ENCODE measurements around the gene IFI27L1. TPM values are rescaled to one million over a fixed set of nuclear protein-coding genes. Genes with fewer than 3 reads are reported as not detected.

Gene IFI27L1
- total and polyA plus RNA-seq, 2 of the 13 experiments (the other 11 are each of a cell fraction or from before 2014, with no cell fraction given) = 11.9 to 19.0 TPM

DNA sequence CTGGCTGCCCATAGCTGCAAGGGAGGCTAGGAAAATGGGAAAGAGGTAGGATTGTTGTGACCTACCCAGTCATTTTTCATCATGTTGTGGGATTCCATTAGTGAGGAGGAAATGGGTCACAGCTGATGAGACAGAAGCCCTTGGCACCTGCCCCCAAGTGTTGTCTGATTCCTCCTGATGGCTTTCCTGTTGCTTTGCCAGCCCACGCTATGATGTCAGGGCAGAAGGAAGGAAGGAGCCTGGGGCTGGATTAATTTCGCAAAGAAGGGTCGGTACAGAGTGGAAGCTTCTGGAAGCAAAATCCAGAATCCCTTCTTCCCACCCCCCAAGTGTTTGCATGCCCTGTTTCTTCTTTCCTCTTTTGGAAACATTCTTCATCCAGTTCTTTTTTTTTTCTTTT lies 46.2 kb upstream of the IFI27L1 start:
- Histone ChIP-seq H3K9me3 (ENCODE audit: low read length) (no peaks in the 10 kb centered on the region), H3K27me3 (ENCODE audit: control insufficient read depth in 1 of 2, insufficient read depth in 2 of 2, low read length in 2 of 2) (no peaks in the 10 kb centered on the region), H3K9ac (ENCODE audit: insufficient read depth, low read depth, low read length) (no peak overlapping the region), H3K27ac (ENCODE audit: extremely low read length, insufficient read depth, low read length) (no peak overlapping the region), H3K79me2 (ENCODE audit: insufficient read depth, low read length) (no peaks in the 10 kb centered on the region), H3K36me3 (replicated peaks in 1 of 2; ENCODE audit: control insufficient read depth in 1 of 2, insufficient read depth in 2 of 2, low read length in 2 of 2) (peaks cover 0 to 3% of the 10 kb centered on the region in 2 experiments; a peak in 1 of 5 replicates), H3K4me1 (ENCODE audit: insufficient read depth, low read length) (peaks cover 27% of the 10 kb centered on the region), H3K4me2 (ENCODE audit: low read depth, low read length) (no peak overlapping the region), H4K20me1 (ENCODE audit: insufficient read depth, low read length) (no peaks in the 10 kb centered on the region), H2AFZ (ENCODE audit: low read length) (no peak overlapping the region), H3K4me3 (replicated peaks in 1 of 3; ENCODE audit: insufficient read depth in 1 of 3, low read depth in 2 of 3, low read length in 3 of 3) (no peak overlapping the region)
- CTCF ChIA-PET (ENCODE audit: low intra/inter-chr PET ratio, low total read pairs) = no interaction called here
- FAIRE-seq (no peak), DNase-seq (ENCODE audit: low spot score) (no peak), ATAC-seq (no peak)
- 93% methylated on average over 3 of the region's 3 CpGs for WGBS (ENCODE audit: low lambda C conversion rate)
- intact Hi-C loops (cut with micrococcal nuclease; ENCODE audit: unreplicated experiment) (loop anchor here (5.0 kb wide), 1 partner anchor 47 kb away; the partner anchor contains the start of genes DDX24 and IFI27L1), in situ Hi-C loops (cut with HindIII; ENCODE audit: extremely low pct_ligation_motif_present, low pct_unique_long_range_greater_than_20kb) (loop anchor here (5.0 kb wide), 1 partner anchor 102 kb away; no protein-coding TSS in a partner anchor)
- BruUV-seq (replicated peaks) = no TSS peak
- POLR2A ChIA-PET = no interaction called here
- TF ChIP-seq ZNF12 (CRISPR knock-in tag; IDR thresholded peaks at IDR 0.05) (no peak), JARID2 (CRISPR knock-in tag; IDR thresholded peaks at IDR 0.05; ENCODE audit: insufficient replicate concordance) (no peak), KDM5B (CRISPR knock-in tag; IDR thresholded peaks at IDR 0.05; ENCODE audit: borderline replicate concordance) (no peak), KDM6A (CRISPR knock-in tag; IDR thresholded peaks at IDR 0.05; ENCODE audit: low read depth) (no peak), GLI4 (CRISPR knock-in tag; IDR thresholded peaks at IDR 0.05; ENCODE audit: borderline replicate concordance) (no peak), ZNF839 (CRISPR knock-in tag; IDR thresholded peaks at IDR 0.05; ENCODE audit: borderline replicate concordance) (no peak), REXO4 (CRISPR knock-in tag; IDR thresholded peaks at IDR 0.05; ENCODE audit: borderline replicate concordance) (no peak), RORA (CRISPR knock-in tag; IDR thresholded peaks at IDR 0.05) (no peak), ZNF343 (CRISPR knock-in tag; IDR thresholded peaks at IDR 0.05) (no peak), ZNF138 (CRISPR knock-in tag; IDR thresholded peaks at IDR 0.05; ENCODE audit: low read depth) (no peak)
- TF ChIP-seq, protein P1, sequence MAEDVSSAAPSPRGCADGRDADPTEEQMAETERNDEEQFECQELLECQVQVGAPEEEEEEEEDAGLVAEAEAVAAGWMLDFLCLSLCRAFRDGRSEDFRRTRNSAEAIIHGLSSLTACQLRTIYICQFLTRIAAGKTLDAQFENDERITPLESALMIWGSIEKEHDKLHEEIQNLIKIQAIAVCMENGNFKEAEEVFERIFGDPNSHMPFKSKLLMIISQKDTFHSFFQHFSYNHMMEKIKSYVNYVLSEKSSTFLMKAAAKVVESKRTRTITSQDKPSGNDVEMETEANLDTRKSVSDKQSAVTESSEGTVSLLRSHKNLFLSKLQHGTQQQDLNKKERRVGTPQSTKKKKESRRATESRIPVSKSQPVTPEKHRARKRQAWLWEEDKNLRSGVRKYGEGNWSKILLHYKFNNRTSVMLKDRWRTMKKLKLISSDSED (CRISPR knock-in tag; IDR thresholded peaks at IDR 0.05) = no peak
- TF ChIP-seq, protein P2, sequence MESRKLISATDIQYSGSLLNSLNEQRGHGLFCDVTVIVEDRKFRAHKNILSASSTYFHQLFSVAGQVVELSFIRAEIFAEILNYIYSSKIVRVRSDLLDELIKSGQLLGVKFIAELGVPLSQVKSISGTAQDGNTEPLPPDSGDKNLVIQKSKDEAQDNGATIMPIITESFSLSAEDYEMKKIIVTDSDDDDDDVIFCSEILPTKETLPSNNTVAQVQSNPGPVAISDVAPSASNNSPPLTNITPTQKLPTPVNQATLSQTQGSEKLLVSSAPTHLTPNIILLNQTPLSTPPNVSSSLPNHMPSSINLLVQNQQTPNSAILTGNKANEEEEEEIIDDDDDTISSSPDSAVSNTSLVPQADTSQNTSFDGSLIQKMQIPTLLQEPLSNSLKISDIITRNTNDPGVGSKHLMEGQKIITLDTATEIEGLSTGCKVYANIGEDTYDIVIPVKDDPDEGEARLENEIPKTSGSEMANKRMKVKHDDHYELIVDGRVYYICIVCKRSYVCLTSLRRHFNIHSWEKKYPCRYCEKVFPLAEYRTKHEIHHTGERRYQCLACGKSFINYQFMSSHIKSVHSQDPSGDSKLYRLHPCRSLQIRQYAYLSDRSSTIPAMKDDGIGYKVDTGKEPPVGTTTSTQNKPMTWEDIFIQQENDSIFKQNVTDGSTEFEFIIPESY (CRISPR knock-in tag; IDR thresholded peaks at IDR 0.05) = no peak
- TF ChIP-seq, protein P3, sequence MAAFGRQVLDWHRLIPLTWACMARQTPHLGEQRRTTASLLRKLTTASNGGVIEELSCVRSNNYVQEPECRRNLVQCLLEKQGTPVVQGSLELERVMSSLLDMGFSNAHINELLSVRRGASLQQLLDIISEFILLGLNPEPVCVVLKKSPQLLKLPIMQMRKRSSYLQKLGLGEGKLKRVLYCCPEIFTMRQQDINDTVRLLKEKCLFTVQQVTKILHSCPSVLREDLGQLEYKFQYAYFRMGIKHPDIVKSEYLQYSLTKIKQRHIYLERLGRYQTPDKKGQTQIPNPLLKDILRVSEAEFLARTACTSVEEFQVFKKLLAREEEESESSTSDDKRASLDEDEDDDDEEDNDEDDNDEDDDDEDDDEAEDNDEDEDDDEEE (CRISPR knock-in tag; IDR thresholded peaks at IDR 0.05) = no peak
- TF ChIP-seq, protein P4, sequence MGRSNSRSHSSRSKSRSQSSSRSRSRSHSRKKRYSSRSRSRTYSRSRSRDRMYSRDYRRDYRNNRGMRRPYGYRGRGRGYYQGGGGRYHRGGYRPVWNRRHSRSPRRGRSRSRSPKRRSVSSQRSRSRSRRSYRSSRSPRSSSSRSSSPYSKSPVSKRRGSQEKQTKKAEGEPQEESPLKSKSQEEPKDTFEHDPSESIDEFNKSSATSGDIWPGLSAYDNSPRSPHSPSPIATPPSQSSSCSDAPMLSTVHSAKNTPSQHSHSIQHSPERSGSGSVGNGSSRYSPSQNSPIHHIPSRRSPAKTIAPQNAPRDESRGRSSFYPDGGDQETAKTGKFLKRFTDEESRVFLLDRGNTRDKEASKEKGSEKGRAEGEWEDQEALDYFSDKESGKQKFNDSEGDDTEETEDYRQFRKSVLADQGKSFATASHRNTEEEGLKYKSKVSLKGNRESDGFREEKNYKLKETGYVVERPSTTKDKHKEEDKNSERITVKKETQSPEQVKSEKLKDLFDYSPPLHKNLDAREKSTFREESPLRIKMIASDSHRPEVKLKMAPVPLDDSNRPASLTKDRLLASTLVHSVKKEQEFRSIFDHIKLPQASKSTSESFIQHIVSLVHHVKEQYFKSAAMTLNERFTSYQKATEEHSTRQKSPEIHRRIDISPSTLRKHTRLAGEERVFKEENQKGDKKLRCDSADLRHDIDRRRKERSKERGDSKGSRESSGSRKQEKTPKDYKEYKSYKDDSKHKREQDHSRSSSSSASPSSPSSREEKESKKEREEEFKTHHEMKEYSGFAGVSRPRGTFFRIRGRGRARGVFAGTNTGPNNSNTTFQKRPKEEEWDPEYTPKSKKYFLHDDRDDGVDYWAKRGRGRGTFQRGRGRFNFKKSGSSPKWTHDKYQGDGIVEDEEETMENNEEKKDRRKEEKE (IDR thresholded peaks at IDR 0.05) = no peak
